H1 (cell line): Measurements from ENCODE around the gene ALDH1A3. TPM values are rescaled to one million over a fixed set of nuclear protein-coding genes. Genes with fewer than 3 reads are reported as not detected.

Source experiments
- CTCF ChIA-PET: fragments of 300-600 bp; sonication (Branson Sonifier 250); formaldehyde crosslinking; loops from one replicate; lab custom pipeline; 2021; ENCODE audit not compliant: partially characterized antibody; lab: Charles Lee
- POLR2A ChIA-PET: fragments of 300-600 bp; sonication (Branson Sonifier 250); formaldehyde crosslinking; loops from one replicate; lab custom pipeline; 2021; ENCODE audit warnings: inconsistent platforms; ENCODE audit not compliant: partially characterized antibody; lab: Charles Lee
- DNase-seq, 2 experiments: peaks; one replicate each; pipeline versions ENCODE4 v3.0.0 to v3.0.0-alpha.2; 2010 to 2022; ENCODE audit warnings: low spot score in 2 of 2, low read depth in 1 of 2, mixed read lengths in 1 of 2
- FAIRE-seq: peaks from 2 replicates; lab custom pipeline; 2011; peaks lifted over from hg19 to GRCh38; lab: Jason Lieb, UNC
- H2AFZ ChIP-seq: 2 replicates; pipeline ENCODE4 v1.8.1; 2012; ENCODE audit warnings: low read length, inconsistent platforms
- H2AK5ac ChIP-seq: 2 replicates; pipeline ENCODE4 v1.6.1; 2013; ENCODE audit warnings: low read depth, low read length
- H2BK120ac ChIP-seq: replicated peaks from 2 replicates; pipeline ENCODE3; 2013; ENCODE audit warnings: low read depth, low read length, inconsistent platforms
- H2BK12ac ChIP-seq: 2 replicates; pipeline ENCODE4 v1.6.1; 2013; ENCODE audit warnings: low read depth, low read length
- H2BK15ac ChIP-seq: 2 replicates; pipeline ENCODE4 v1.6.1; 2013; ENCODE audit warnings: low read length
- H2BK20ac ChIP-seq: 2 replicates; pipeline ENCODE4 v1.6.1; 2013; ENCODE audit warnings: low read length
- H2BK5ac ChIP-seq: 2 replicates; pipeline ENCODE4 v1.6.1; 2013; ENCODE audit warnings: low read depth, low read length
- H3K14ac ChIP-seq: 2 replicates; pipeline ENCODE4 v1.6.1; 2013; ENCODE audit warnings: inconsistent platforms; ENCODE audit not compliant: insufficient read length
- H3K18ac ChIP-seq: 2 replicates; pipeline ENCODE4 v1.6.1; 2013; ENCODE audit warnings: low read length; ENCODE audit errors: extremely low read depth
- H3K23ac ChIP-seq: 2 replicates; pipeline ENCODE4 v1.6.1; 2013; ENCODE audit warnings: inconsistent platforms; ENCODE audit not compliant: insufficient read length
- H3K23me2 ChIP-seq: 2 replicates; pipeline ENCODE4 v1.6.1; 2013; ENCODE audit warnings: low read depth, low read length
- H3K27ac ChIP-seq: 2 replicates; pipeline ENCODE4 v1.6.1; 2011; ENCODE audit warnings: low read depth, low read length, inconsistent platforms
- H3K27me3 ChIP-seq, 4 experiments: replicated peaks in 1 of 4; 1 replicate in 1 of 4; 2 replicates in 3 of 4; pipeline versions ENCODE4 v1.6.1 to v1.8.1; 2011 to 2013; ENCODE audit warnings: low read length in 3 of 4, mild to moderate bottlenecking in 3 of 4, inconsistent platforms in 2 of 4, mixed read lengths in 2 of 4, moderate library complexity in 1 of 4; ENCODE audit not compliant: control insufficient read depth in 3 of 4, insufficient read depth in 3 of 4; ENCODE audit errors: extremely low read depth in 1 of 4
- H3K36me3 ChIP-seq, 4 experiments: 2 replicates each; pipeline versions ENCODE4 v1.6.1 to v1.8.1; 2011 to 2013; ENCODE audit warnings: mild to moderate bottlenecking in 4 of 4, low read length in 3 of 4, moderate library complexity in 2 of 4, control low read depth in 1 of 4, inconsistent platforms in 1 of 4; ENCODE audit not compliant: insufficient read depth in 4 of 4, control insufficient read depth in 2 of 4
- H3K4ac ChIP-seq: replicated peaks from 2 replicates; pipeline ENCODE3; 2013; ENCODE audit warnings: low read length, low read depth, mixed read lengths, inconsistent platforms; ENCODE audit not compliant: insufficient read length
- H3K4me1 ChIP-seq, 4 experiments: replicated peaks in 1 of 4; 1 replicate in 1 of 4; 2 replicates in 3 of 4; pipeline versions ENCODE4 v1.6.1 to v1.8.1; 2011 to 2013; ENCODE audit warnings: low read length in 3 of 4, inconsistent platforms in 2 of 4, mixed read lengths in 1 of 4; ENCODE audit not compliant: insufficient read depth in 4 of 4, control insufficient read depth in 3 of 4
- H3K4me2 ChIP-seq, 2 experiments: 2 replicates each; pipeline versions ENCODE4 v1.6.1 to v1.8.1; 2011 to 2013; ENCODE audit warnings: low read depth in 2 of 2, low read length in 2 of 2, control low read depth in 1 of 2, inconsistent platforms in 1 of 2, mild to moderate bottlenecking in 1 of 2; ENCODE audit not compliant: insufficient read depth in 1 of 2
- H3K4me3 ChIP-seq, 4 experiments: fragments of 200-600, 300-600 bp in 1 of 4; sonication (generic), shearing (Covaris generic), sonication (Bioruptor Twin) in 1 of 4; 2 replicates each; pipeline versions ENCODE4 v1.5.1 to v1.8.1; 2011 to 2016; ENCODE audit warnings: low read length in 4 of 4, low read depth in 3 of 4, control low read depth in 2 of 4, inconsistent platforms in 2 of 4, mild to moderate bottlenecking in 2 of 4, mixed read lengths in 1 of 4, moderate library complexity in 1 of 4; ENCODE audit not compliant: insufficient read depth in 2 of 4; ENCODE audit errors: extremely low read depth in 1 of 4
- H3K56ac ChIP-seq: replicated peaks from 2 replicates; pipeline ENCODE3; 2013; ENCODE audit warnings: low read depth, mild to moderate bottlenecking, mixed read lengths, low read length, inconsistent platforms; ENCODE audit not compliant: insufficient read length
- H3K79me1 ChIP-seq: 2 replicates; pipeline ENCODE4 v1.6.1; 2013; ENCODE audit warnings: low read depth, low read length, control low read depth
- H3K79me2 ChIP-seq, 2 experiments: 2 replicates each; pipeline versions ENCODE4 v1.6.1 to v1.8.1; 2012 to 2013; ENCODE audit warnings: low read length in 2 of 2, mild to moderate bottlenecking in 2 of 2, inconsistent platforms in 1 of 2; ENCODE audit not compliant: insufficient read depth in 2 of 2, control insufficient read depth in 1 of 2
- H3K9ac ChIP-seq, 4 experiments: replicated peaks in 1 of 4; 1 replicate in 1 of 4; 2 replicates in 3 of 4; pipeline versions ENCODE4 v1.6.1 to v1.8.1; 2011 to 2013; ENCODE audit warnings: low read depth in 3 of 4, low read length in 3 of 4, control low read depth in 2 of 4, mild to moderate bottlenecking in 2 of 4, moderate library complexity in 2 of 4, inconsistent platforms in 1 of 4; ENCODE audit errors: extremely low read depth in 1 of 4
- H3K9me3 ChIP-seq, 2 experiments: 2 replicates each; pipeline versions ENCODE4 v1.6.1 to v1.8.1; 2012 to 2013; ENCODE audit warnings: mild to moderate bottlenecking in 2 of 2, moderate library complexity in 2 of 2, control low read depth in 1 of 2, inconsistent platforms in 1 of 2, low read depth in 1 of 2, low read length in 1 of 2, mixed read lengths in 1 of 2; ENCODE audit not compliant: insufficient read depth in 2 of 2
- H4K20me1 ChIP-seq, 2 experiments: replicated peaks in 1 of 2; 2 replicates each; pipeline versions ENCODE3 to v1.8.1; 2011 to 2013; ENCODE audit warnings: inconsistent platforms in 2 of 2, low read length in 2 of 2, mild to moderate bottlenecking in 1 of 2; ENCODE audit not compliant: insufficient read depth in 2 of 2, control insufficient read depth in 1 of 2
- H4K5ac ChIP-seq: 2 replicates; pipeline ENCODE4 v1.6.1; 2013; ENCODE audit warnings: low read length, low read depth, mixed read lengths, inconsistent platforms; ENCODE audit not compliant: insufficient read length
- H4K8ac ChIP-seq: 2 replicates; pipeline ENCODE4 v1.8.0; 2013; ENCODE audit warnings: mild to moderate bottlenecking, moderate library complexity, low read length, inconsistent platforms; ENCODE audit not compliant: insufficient read depth; ENCODE audit errors: extremely low read depth
- H4K91ac ChIP-seq: replicated peaks from 2 replicates; pipeline ENCODE3; 2013; ENCODE audit warnings: low read length, mixed read lengths, inconsistent platforms; ENCODE audit not compliant: insufficient read length
- BCL11A ChIP-seq, 2 experiments: IDR thresholded peaks; one replicate each; pipeline ENCODE4 v1.6.1; 2011; ENCODE audit warnings: low read depth in 2 of 2, low read length in 2 of 2, mild to moderate bottlenecking in 2 of 2
- CHD1 ChIP-seq: IDR thresholded peaks from 2 replicates; pipeline ENCODE4 v1.6.1; 2012; ENCODE audit warnings: low read depth, low read length, improper control_type of control experiment
- CHD2 ChIP-seq: IDR thresholded peaks from 2 replicates; pipeline ENCODE4 v1.6.1; 2012; ENCODE audit warnings: low read length, improper control_type of control experiment
- EGR1 ChIP-seq: IDR thresholded peaks from 2 replicates; pipeline ENCODE4 v1.6.1; 2011; ENCODE audit warnings: low read depth, low read length, borderline replicate concordance
- HDAC2 ChIP-seq, 2 experiments: fragments of 300-600 bp in 1 of 2; sonication (generic) in 1 of 2; IDR thresholded peaks; 2 replicates each; pipeline ENCODE4 v1.6.1; 2011 to 2012; ENCODE audit warnings: low read depth in 2 of 2, low read length in 2 of 2, mild to moderate bottlenecking in 2 of 2, moderate library complexity in 2 of 2, borderline replicate concordance in 1 of 2, inconsistent platforms in 1 of 2
- POU5F1 ChIP-seq: IDR thresholded peaks from 2 replicates; pipeline ENCODE4 v1.6.1; 2011; ENCODE audit warnings: low read depth, mild to moderate bottlenecking, low read length, moderate library complexity
- RXRA ChIP-seq: IDR thresholded peaks from 2 replicates; pipeline ENCODE4 v1.6.1; 2011; ENCODE audit warnings: low read depth, mild to moderate bottlenecking, low read length, moderate library complexity; ENCODE audit not compliant: insufficient read depth
- SIRT6 ChIP-seq: IDR thresholded peaks from one replicate; pipeline ENCODE4 v1.7.1; 2012; ENCODE audit warnings: low read length, inconsistent platforms
- SIX5 ChIP-seq: IDR thresholded peaks from 2 replicates; pipeline ENCODE4 v1.6.1; 2011; ENCODE audit warnings: mild to moderate bottlenecking, low read depth, low read length
- SP1 ChIP-seq: IDR thresholded peaks from 2 replicates; pipeline ENCODE4 v1.6.1; 2011; ENCODE audit warnings: low read depth, low read length
- SRF ChIP-seq: IDR thresholded peaks from 2 replicates; pipeline ENCODE4 v1.6.1; 2011; ENCODE audit warnings: mild to moderate bottlenecking, low read depth, low read length, moderate library complexity
- TEAD4 ChIP-seq: IDR thresholded peaks from 2 replicates; pipeline ENCODE4 v1.6.1; 2012; ENCODE audit warnings: low read depth, low read length, inconsistent platforms, mixed read lengths
- WGBS, 2 experiments: shearing (Covaris generic) in 1 of 2; methylation state at CpG; one replicate each; pipeline versions ENCODE4 v1.1.6 to v1.1.7; 2013 to 2015; ENCODE audit warnings: low lambda C conversion rate in 2 of 2, mixed read lengths in 2 of 2, inconsistent platforms in 1 of 2, low coverage in 1 of 2, missing lambda C conversion rate in 1 of 2; ENCODE audit not compliant: insufficient replicate concordance in 2 of 2, insufficient coverage in 1 of 2, insufficient read length in 1 of 2; ENCODE audit errors: extremely low coverage in 1 of 2, missing lambda C conversion rate in 1 of 2; 5-methylcytosine and 5-hydroxymethylcytosine counted together
- polyA plus RNA-seq, 7 experiments: library from polyadenylated mRNA; depleted of rRNA in 3 of 7; stranded (reverse) in 5 of 7; unstranded in 2 of 7; fragments of >200 nt in 5 of 7; fragments of 200-250 nt in 2 of 7; gene quantifications; 1 replicate in 5 of 7; 2 replicates in 1 of 7; 4 replicates in 1 of 7; pipeline versions ENCODE4 v1.2.1 to v1.2.3, GENCODE V29; 2011 to 2013; ENCODE audit warnings: missing spikeins in 2 of 7, mixed read lengths in 2 of 7
- total RNA-seq: library from RNA; stranded (reverse); fragmentation: NEBNext Ultra II Directional; extraction: Animal tissue kit (Norgen Biotek cat#: 25700); gene quantifications from 2 replicates; pipeline ENCODE4 v1.2.1, GENCODE V29; 2021
- TF ChIP-seq, protein P1 (sequence below), 3 experiments: IDR thresholded peaks; 1 replicate in 2 of 3; 2 replicates in 1 of 3; pipeline versions ENCODE4 v1.5.1 to v1.6.1; 2011; ENCODE audit warnings: low read length in 3 of 3, mild to moderate bottlenecking in 3 of 3, inconsistent platforms in 2 of 3, low read depth in 1 of 3, moderate library complexity in 1 of 3; ENCODE audit not compliant: insufficient read depth in 1 of 3; ENCODE audit errors: control extremely low read depth in 1 of 3

The ALDH1A3 gene
- total and polyA plus RNA-seq, 2 of the 8 experiments (the other 6 are each of a cell fraction or from before 2014, with no cell fraction given): 2.2 to 5.5 TPM

DNA sequence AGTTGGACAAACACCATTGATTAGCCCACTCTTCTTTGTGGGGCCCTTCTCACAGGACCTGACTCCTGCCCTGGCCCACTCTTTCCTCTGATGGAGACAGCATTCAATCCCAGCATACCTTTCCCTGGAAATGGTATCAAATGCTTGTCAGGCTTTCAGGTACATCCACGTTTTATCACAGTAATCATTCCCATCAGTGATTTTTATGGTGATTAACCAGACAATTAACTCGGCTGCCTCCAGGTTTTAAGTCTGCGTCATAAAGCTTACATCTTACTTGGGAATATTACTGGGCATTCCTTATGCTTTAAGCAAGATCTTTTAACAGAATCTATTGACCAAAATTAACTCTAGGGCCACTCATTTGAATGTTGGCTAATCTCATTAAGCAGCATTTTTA is 72.9 kb downstream of the ALDH1A3 start:
- H2BK15ac ChIP-seq: no peak overlapping the region
- no peak overlapping the region for H3K23ac ChIP-seq
- H3K9ac ChIP-seq: no peak overlapping the region
- no peak overlapping the region for H4K5ac ChIP-seq
- no peak overlapping the region for H3K4ac ChIP-seq
- H3K27me3 ChIP-seq: no peaks in the 10 kb centered on the region
- no peaks in the 10 kb centered on the region for H4K20me1 ChIP-seq
- H3K27ac ChIP-seq: no peak overlapping the region
- peaks cover 0 to 5% (median 2%) of the 10 kb centered on the region in 4 experiments; a peak in 3 of 7 replicates for H3K4me1 ChIP-seq
- no peaks in the 10 kb centered on the region for H3K36me3 ChIP-seq
- no peaks in the 10 kb centered on the region for H3K23me2 ChIP-seq
- no peak overlapping the region for H3K14ac ChIP-seq
- FAIRE-seq: no peak
- DNase-seq: no peak
- no peak overlapping the region for H2AK5ac ChIP-seq
- no peak overlapping the region for H4K91ac ChIP-seq
- no peak overlapping the region for H4K8ac ChIP-seq
- H2AFZ ChIP-seq: no peak overlapping the region
- no peaks in the 10 kb centered on the region for H3K79me1 ChIP-seq
- no peak overlapping the region for H2BK20ac ChIP-seq
- no peak overlapping the region for H3K4me3 ChIP-seq
- H3K56ac ChIP-seq: no peak overlapping the region
- no peak overlapping the region for H3K4me2 ChIP-seq
- no peaks in the 10 kb centered on the region for H3K79me2 ChIP-seq
- no peak overlapping the region for H2BK5ac ChIP-seq
- H2BK12ac ChIP-seq: no peak overlapping the region
- POLR2A ChIA-PET: no interaction called here
- no peak overlapping the region for H2BK120ac ChIP-seq
- no peaks in the 10 kb centered on the region for H3K9me3 ChIP-seq
- WGBS, 2 experiments: 83% methylated on average over 3 of the region's 3 CpGs; no CpG with 5 or more reads in 1 of the 2 experiments
- H3K18ac ChIP-seq: no peak overlapping the region
- CTCF ChIA-PET: interaction anchor here (0.8 kb wide), 1 partner anchor 56 kb away, joined by 4 read pairs; no protein-coding TSS in a partner anchor
- TF ChIP-seq SIX5: no peak
- TF ChIP-seq EGR1: no peak
- no peak for TF ChIP-seq TEAD4
- TF ChIP-seq CHD2: no peak
- TF ChIP-seq, protein P1, sequence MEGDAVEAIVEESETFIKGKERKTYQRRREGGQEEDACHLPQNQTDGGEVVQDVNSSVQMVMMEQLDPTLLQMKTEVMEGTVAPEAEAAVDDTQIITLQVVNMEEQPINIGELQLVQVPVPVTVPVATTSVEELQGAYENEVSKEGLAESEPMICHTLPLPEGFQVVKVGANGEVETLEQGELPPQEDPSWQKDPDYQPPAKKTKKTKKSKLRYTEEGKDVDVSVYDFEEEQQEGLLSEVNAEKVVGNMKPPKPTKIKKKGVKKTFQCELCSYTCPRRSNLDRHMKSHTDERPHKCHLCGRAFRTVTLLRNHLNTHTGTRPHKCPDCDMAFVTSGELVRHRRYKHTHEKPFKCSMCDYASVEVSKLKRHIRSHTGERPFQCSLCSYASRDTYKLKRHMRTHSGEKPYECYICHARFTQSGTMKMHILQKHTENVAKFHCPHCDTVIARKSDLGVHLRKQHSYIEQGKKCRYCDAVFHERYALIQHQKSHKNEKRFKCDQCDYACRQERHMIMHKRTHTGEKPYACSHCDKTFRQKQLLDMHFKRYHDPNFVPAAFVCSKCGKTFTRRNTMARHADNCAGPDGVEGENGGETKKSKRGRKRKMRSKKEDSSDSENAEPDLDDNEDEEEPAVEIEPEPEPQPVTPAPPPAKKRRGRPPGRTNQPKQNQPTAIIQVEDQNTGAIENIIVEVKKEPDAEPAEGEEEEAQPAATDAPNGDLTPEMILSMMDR (IDR thresholded peaks at IDR 0.05; ENCODE audit: control extremely low read depth in 1 of 3, insufficient read depth in 1 of 3, low read depth in 1 of 3, low read length in 3 of 3): no peak
- no peak for TF ChIP-seq SIRT6
- TF ChIP-seq SRF: no peak
- no peak for TF ChIP-seq RXRA
- TF ChIP-seq SP1: no peak
- TF ChIP-seq BCL11A (IDR thresholded peaks at IDR 0.05; ENCODE audit: low read depth in 2 of 2, low read length in 2 of 2): no peak
- no peak for TF ChIP-seq HDAC2 (IDR thresholded peaks at IDR 0.05; ENCODE audit: borderline replicate concordance in 1 of 2, low read depth in 2 of 2, low read length in 2 of 2)
- TF ChIP-seq CHD1: no peak
- TF ChIP-seq POU5F1: no peak
